IMR-90 (cell line): ENCODE results near the gene AFF2. TPM values are rescaled to one million over a fixed set of nuclear protein-coding genes. Genes with fewer than 3 reads are reported as not detected.

Source experiments
- ATAC-seq: fragments of 200-7000 bp; cut with Tn5 transposase; 2 replicates; pipeline ENCODE4 v1.9.1; 2020; ENCODE audit warnings: low read depth, mild to moderate bottlenecking, moderate library complexity
- BruUV-seq: library from RNA; stranded (reverse); fragments of 400-500 nt; replicated peaks from 2 replicates; lab custom pipeline; 2021; lab: Mats Ljungman, UMichigan
- CTCF ChIA-PET: fragments of 300-600 bp; formaldehyde crosslinking; extraction: SDS; loops from one replicate; lab custom pipeline; 2021; ENCODE audit warnings: antibody characterized with exemption; lab: Yijun Ruan, JAX
- POLR2A ChIA-PET: fragments of 300-600 bp; sonication (Branson Sonifier 250); formaldehyde crosslinking; loops from one replicate; lab custom pipeline; 2022; ENCODE audit warnings: antibody characterized with exemption; ENCODE audit not compliant: unreplicated experiment; lab: Charles Lee
- DNase-seq: peaks from one replicate; pipeline ENCODE4 v3.0.0; 2013
- H2AFZ ChIP-seq: replicated peaks from 2 replicates; pipeline ENCODE3; 2013; ENCODE audit warnings: low read length, mild to moderate bottlenecking; ENCODE audit not compliant: poor library complexity
- H2AK5ac ChIP-seq: 2 replicates; pipeline ENCODE4 v1.6.1; 2013; ENCODE audit warnings: low read depth, low read length, inconsistent platforms
- H2AK9ac ChIP-seq: replicated peaks from 2 replicates; pipeline ENCODE3; 2013; ENCODE audit warnings: mild to moderate bottlenecking, low read depth, low read length, moderate library complexity; ENCODE audit not compliant: poor library complexity
- H2BK120ac ChIP-seq: 2 replicates; pipeline ENCODE4 v1.6.1; 2013; ENCODE audit warnings: low read depth, low read length, inconsistent platforms
- H2BK15ac ChIP-seq: 3 replicates; pipeline ENCODE4 v1.6.1; 2013; ENCODE audit warnings: low read depth, low read length, inconsistent platforms
- H2BK20ac ChIP-seq: 2 replicates; pipeline ENCODE4 v1.6.1; 2013; ENCODE audit warnings: low read depth, mild to moderate bottlenecking, inconsistent platforms, low read length, moderate library complexity
- H2BK5ac ChIP-seq: 2 replicates; pipeline ENCODE4 v1.6.1; 2013; ENCODE audit warnings: mild to moderate bottlenecking, low read depth, low read length, inconsistent platforms; ENCODE audit not compliant: poor library complexity, severe bottlenecking
- H3K14ac ChIP-seq: replicated peaks from 2 replicates; pipeline ENCODE4 v1.6.1; 2013; ENCODE audit warnings: low read depth, low read length, inconsistent platforms
- H3K18ac ChIP-seq: 2 replicates; pipeline ENCODE4 v1.6.1; 2013; ENCODE audit warnings: low read depth, low read length, control low read depth
- H3K23ac ChIP-seq: 2 replicates; pipeline ENCODE4 v1.6.1; 2013; ENCODE audit warnings: low read depth, low read length, inconsistent platforms
- H3K27ac ChIP-seq: 2 replicates; pipeline ENCODE4 v1.5.1; 2013; ENCODE audit warnings: mild to moderate bottlenecking, control low read depth, low read length; ENCODE audit not compliant: insufficient read depth
- H3K27me3 ChIP-seq: 2 replicates; pipeline ENCODE4 v1.6.1; 2013; ENCODE audit warnings: low read length; ENCODE audit not compliant: control insufficient read depth, insufficient read depth
- H3K36me3 ChIP-seq: 2 replicates; pipeline ENCODE4 v1.6.1; 2013; ENCODE audit warnings: low read length, mixed read lengths; ENCODE audit not compliant: control insufficient read depth, insufficient read depth
- H3K4ac ChIP-seq: 2 replicates; pipeline ENCODE4 v1.6.1; 2013; ENCODE audit warnings: low read depth, low read length, inconsistent platforms
- H3K4me1 ChIP-seq: 2 replicates; pipeline ENCODE4 v1.6.1; 2013; ENCODE audit warnings: low read length, mixed read lengths; ENCODE audit not compliant: control insufficient read depth, insufficient read depth
- H3K4me2 ChIP-seq: 2 replicates; pipeline ENCODE4 v1.6.1; 2013; ENCODE audit warnings: low read depth, mild to moderate bottlenecking, control low read depth, low read length, moderate library complexity
- H3K4me3 ChIP-seq: 2 replicates; pipeline ENCODE4 v1.5.1; 2013; ENCODE audit warnings: low read depth, mild to moderate bottlenecking, control low read depth, low read length, moderate library complexity; ENCODE audit not compliant: insufficient read depth
- H3K56ac ChIP-seq: 2 replicates; pipeline ENCODE4 v1.6.1; 2013; ENCODE audit warnings: low read length, inconsistent platforms; ENCODE audit not compliant: insufficient read depth; ENCODE audit errors: extremely low read depth
- H3K79me1 ChIP-seq, 2 experiments: 2 replicates each; pipeline ENCODE4 v1.6.1; 2013; ENCODE audit warnings: low read length in 2 of 2, inconsistent platforms in 1 of 2, low read depth in 1 of 2
- H3K9ac ChIP-seq: 2 replicates; pipeline ENCODE4 v1.6.1; 2013; ENCODE audit warnings: low read depth, low read length, control low read depth
- H3K9me1 ChIP-seq: 2 replicates; pipeline ENCODE4 v1.6.1; 2013; ENCODE audit warnings: low read length, inconsistent platforms; ENCODE audit not compliant: insufficient read depth
- H3K9me3 ChIP-seq: 2 replicates; pipeline ENCODE4 v1.6.1; 2013; ENCODE audit warnings: low read length; ENCODE audit not compliant: control insufficient read depth, insufficient read depth
- H4K20me1 ChIP-seq: 2 replicates; pipeline ENCODE4 v1.6.1; 2013; ENCODE audit warnings: low read length, inconsistent platforms; ENCODE audit not compliant: insufficient read depth
- H4K5ac ChIP-seq: 2 replicates; pipeline ENCODE4 v1.6.1; 2013; ENCODE audit warnings: mild to moderate bottlenecking, low read depth, low read length, control low read depth
- H4K8ac ChIP-seq, 2 experiments: 2 replicates each; pipeline ENCODE4 v1.6.1; 2013; ENCODE audit warnings: low read depth in 2 of 2, low read length in 2 of 2, control low read depth in 1 of 2, inconsistent platforms in 1 of 2
- H4K91ac ChIP-seq: 2 replicates; pipeline ENCODE4 v1.6.1; 2013; ENCODE audit warnings: low read depth, low read length, inconsistent platforms; ENCODE audit not compliant: insufficient read depth
- BHLHE40 ChIP-seq: fragments of 150-350 bp; IDR thresholded peaks from 2 replicates; pipeline ENCODE4 v1.6.1; 2016; ENCODE audit warnings: mild to moderate bottlenecking, low read depth, low read length
- CEBPB ChIP-seq: IDR thresholded peaks from 2 replicates; pipeline ENCODE4 v1.6.1; 2012; ENCODE audit warnings: low read depth, low read length, improper control_type of control experiment
- ELK1 ChIP-seq: fragments of 150-350 bp; IDR thresholded peaks from 2 replicates; pipeline ENCODE4 v1.6.1; 2016; ENCODE audit warnings: low read depth, mild to moderate bottlenecking, low read length, moderate library complexity, borderline replicate concordance
- FOS ChIP-seq: fragments of 150-350 bp; IDR thresholded peaks from 2 replicates; pipeline ENCODE4 v1.6.1; 2016; ENCODE audit warnings: low read depth, low read length
- MAFK ChIP-seq: IDR thresholded peaks from 2 replicates; pipeline ENCODE4 v1.6.1; 2012; ENCODE audit warnings: low read depth, low read length, improper control_type of control experiment
- MXI1 ChIP-seq: IDR thresholded peaks from 2 replicates; pipeline ENCODE4 v1.6.1; 2012; ENCODE audit warnings: low read depth, mild to moderate bottlenecking, low read length, moderate library complexity, borderline replicate concordance
- NFE2L2 ChIP-seq: fragments of 150-350 bp; IDR thresholded peaks from 2 replicates; pipeline ENCODE4 v1.6.1; 2016; ENCODE audit warnings: low read depth, mild to moderate bottlenecking, low read length
- POLR2A ChIP-seq: IDR thresholded peaks from 2 replicates; pipeline ENCODE4 v1.6.1; 2012; ENCODE audit warnings: mild to moderate bottlenecking, low read depth, low read length
- RAD21 ChIP-seq: IDR thresholded peaks from 2 replicates; pipeline ENCODE4 v1.6.1; 2012; ENCODE audit warnings: low read length, improper control_type of control experiment
- RFX5 ChIP-seq: IDR thresholded peaks from 2 replicates; pipeline ENCODE4 v1.8.0; 2012; ENCODE audit warnings: low read depth, mild to moderate bottlenecking, low read length, moderate library complexity
- WGBS, 2 experiments: methylation state at CpG; one replicate each; pipeline versions ENCODE4 v1.1.5 to v1.1.7; 2013; ENCODE audit warnings: missing lambda C conversion rate in 2 of 2; ENCODE audit not compliant: insufficient read length in 1 of 2; ENCODE audit errors: extremely low coverage in 2 of 2; 5-methylcytosine and 5-hydroxymethylcytosine counted together
- dilution Hi-C: fragments of 300-500 bp; cut with HindIII; formaldehyde crosslinking; loops from one replicate; pipeline ENCODE4 v1.14.3; 2018; ENCODE audit warnings: low sequenced_read_pairs; ENCODE audit not compliant: unreplicated experiment
- in situ Hi-C: fragments of 300-500 bp; cut with MboI; formaldehyde crosslinking; loops from 3 replicates; pipeline ENCODE4 v1.14.3; 2019; ENCODE audit warnings: low sequenced_read_pairs, inconsistent platforms, mixed read lengths
- intact Hi-C: fragments of 100-400 bp; cut with micrococcal nuclease; formaldehyde crosslinking; loops from 2 replicates; pipeline ENCODE4 v1.10.0; 2022
- polyA plus RNA-seq, 3 experiments: library from polyadenylated mRNA; depleted of rRNA; stranded (reverse); fragments of >200 nt; gene quantifications; 2 replicates each; pipeline ENCODE4 v1.2.3, GENCODE V29; 2012; ENCODE audit warnings: low replicate concordance in 1 of 3
- total RNA-seq: library from RNA; depleted of rRNA; stranded (reverse); fragments of >200 nt; gene quantifications from 2 replicates; pipeline ENCODE4 v1.2.3, GENCODE V29; 2012

Gene AFF2
- total and polyA plus RNA-seq, 2 of the 4 experiments (the other 2 are of a cell fraction) = 0.15 to 0.72 TPM

GRCh38 chrX:148601034-148601433 lies 100.6 kb downstream of the AFF2 start:
- no peak overlapping the region for H3K56ac ChIP-seq
- no peak overlapping the region for H2BK20ac ChIP-seq
- no peak overlapping the region for H2BK120ac ChIP-seq
- H3K4me2 ChIP-seq = no peak overlapping the region
- DNase-seq (no peak), ATAC-seq (no peak)
- no TSS peak for BruUV-seq
- dilution Hi-C loops = no loop called here
- intact Hi-C loops = no loop called here
- H3K23ac ChIP-seq = no peak overlapping the region
- no peaks in the 10 kb centered on the region for H3K9me3 ChIP-seq
- no peak overlapping the region for H2AK9ac ChIP-seq
- no peaks in the 10 kb centered on the region for H4K20me1 ChIP-seq
- no peak overlapping the region for H2AFZ ChIP-seq
- H3K27me3 ChIP-seq = no peaks in the 10 kb centered on the region
- no peaks in the 10 kb centered on the region for H3K36me3 ChIP-seq
- no peak overlapping the region for H2BK15ac ChIP-seq
- H4K5ac ChIP-seq = no peak overlapping the region
- no peak overlapping the region for H3K4me3 ChIP-seq
- no peak overlapping the region for H2BK5ac ChIP-seq
- H3K79me1 ChIP-seq = no peaks in the 10 kb centered on the region
- H3K27ac ChIP-seq = no peak overlapping the region
- H3K4me1 ChIP-seq = no peaks in the 10 kb centered on the region
- H3K9me1 ChIP-seq = no peaks in the 10 kb centered on the region
- H4K91ac ChIP-seq = no peak overlapping the region
- in situ Hi-C loops = no loop called here
- no peak overlapping the region for H3K4ac ChIP-seq
- H3K14ac ChIP-seq = no peak overlapping the region
- TF ChIP-seq ELK1 (no peak), MAFK (no peak), CEBPB (no peak), NFE2L2 (no peak), RAD21 (no peak), MXI1 (no peak), POLR2A (no peak), BHLHE40 (no peak), RFX5 (no peak), FOS (no peak)
- no peak overlapping the region for H4K8ac ChIP-seq
- H3K18ac ChIP-seq = no peak overlapping the region
- WGBS, 2 experiments = no CpG with 5 or more reads among the region's 4 CpGs
- ChIA-PET POLR2A (no interaction called here), CTCF (no interaction called here)
- H2AK5ac ChIP-seq = no peak overlapping the region
- H3K9ac ChIP-seq = no peak overlapping the region
